RWPE1 (cell line): Measurements from ENCODE around the gene CBARP.

Experiments
- CTCF ChIA-PET: fragments of 350-600 bp; sonication (Branson Sonifier 250); formaldehyde crosslinking; extraction: SDS; loops from one replicate; lab custom pipeline; 2021; lab: Yijun Ruan, JAX
- POLR2A ChIA-PET: fragments of 400-600 bp; formaldehyde crosslinking; extraction: SDS; loops from one replicate; lab custom pipeline; 2020; ENCODE audit warnings: antibody characterized with exemption; ENCODE audit not compliant: low non-redundant PET; lab: Yijun Ruan, JAX
- DNase-seq: peaks from one replicate; pipeline ENCODE4 v3.0.0; 2012; ENCODE audit warnings: low spot score
- H3K27ac ChIP-seq: fragments of 450-650 bp; 2 replicates; pipeline ENCODE4 v1.5.1; 2017
- TF ChIP-seq, protein P1 (sequence below): fragments of 450-650 bp; conservative IDR thresholded peaks from 2 replicates; pipeline ENCODE4 v1.5.1; 2017; ENCODE audit warnings: low read depth, mild to moderate bottlenecking

Gene CBARP

GRCh38 chr19:1279782-1280341, 42.1 kb upstream of the CBARP start:
- ChIA-PET POLR2A (no interaction called here), CTCF (interaction anchor here (0.5 to 1.7 kb wide), 15 partner anchors 11 to 1620 kb away, joined by 3 to 12 read pairs (median 3); no protein-coding TSS in a partner anchor)
- TF ChIP-seq, protein P1, sequence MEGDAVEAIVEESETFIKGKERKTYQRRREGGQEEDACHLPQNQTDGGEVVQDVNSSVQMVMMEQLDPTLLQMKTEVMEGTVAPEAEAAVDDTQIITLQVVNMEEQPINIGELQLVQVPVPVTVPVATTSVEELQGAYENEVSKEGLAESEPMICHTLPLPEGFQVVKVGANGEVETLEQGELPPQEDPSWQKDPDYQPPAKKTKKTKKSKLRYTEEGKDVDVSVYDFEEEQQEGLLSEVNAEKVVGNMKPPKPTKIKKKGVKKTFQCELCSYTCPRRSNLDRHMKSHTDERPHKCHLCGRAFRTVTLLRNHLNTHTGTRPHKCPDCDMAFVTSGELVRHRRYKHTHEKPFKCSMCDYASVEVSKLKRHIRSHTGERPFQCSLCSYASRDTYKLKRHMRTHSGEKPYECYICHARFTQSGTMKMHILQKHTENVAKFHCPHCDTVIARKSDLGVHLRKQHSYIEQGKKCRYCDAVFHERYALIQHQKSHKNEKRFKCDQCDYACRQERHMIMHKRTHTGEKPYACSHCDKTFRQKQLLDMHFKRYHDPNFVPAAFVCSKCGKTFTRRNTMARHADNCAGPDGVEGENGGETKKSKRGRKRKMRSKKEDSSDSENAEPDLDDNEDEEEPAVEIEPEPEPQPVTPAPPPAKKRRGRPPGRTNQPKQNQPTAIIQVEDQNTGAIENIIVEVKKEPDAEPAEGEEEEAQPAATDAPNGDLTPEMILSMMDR: peak; percentile 93
- H3K27ac ChIP-seq: peak overlapping the region; percentile 100
- peak; percentile 71 for DNase-seq

- no peak for DNase-seq
- peak overlapping the region; percentile 100 for H3K27ac ChIP-seq
- ChIA-PET POLR2A (interaction anchor here (0.5 to 0.6 kb wide), 3 partner anchors 19 to 96 kb away, joined by 3 to 5 read pairs (median 4); no protein-coding TSS in a partner anchor), CTCF (interaction anchor here (0.5 to 1.7 kb wide), 10 partner anchors 16 to 324 kb away, joined by 3 to 12 read pairs (median 4); no protein-coding TSS in a partner anchor)
- TF ChIP-seq, protein P1: no peak
These were observed 41.2 kb upstream of the CBARP start for GRCh38 chr19:1278713-1279660.

DNA sequence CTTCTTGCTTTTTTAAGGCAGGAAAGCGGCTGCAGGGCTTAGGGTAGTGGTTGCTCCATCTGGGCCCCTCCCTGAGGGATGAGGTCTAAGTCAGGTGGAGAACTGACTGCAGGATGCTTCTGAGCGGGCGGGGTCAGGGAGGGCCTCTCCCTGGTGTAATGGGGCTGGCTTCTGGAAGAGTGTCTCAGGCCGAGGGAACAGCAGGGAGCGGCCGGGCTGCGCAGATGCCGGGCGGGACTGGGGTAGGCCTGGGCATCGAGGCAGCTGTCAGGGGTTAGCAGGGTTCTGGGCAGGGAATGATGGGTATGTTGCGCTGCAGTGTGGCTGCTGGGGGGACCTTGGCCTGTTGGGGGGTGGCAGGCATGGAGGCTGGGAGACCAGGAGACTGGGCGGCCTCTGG, 40.3 kb upstream of the CBARP start:
- H3K27ac ChIP-seq: peak overlapping the region; percentile 100
- ChIA-PET CTCF (interaction anchor here (1.5 kb wide), 1 partner anchor 34 kb away, joined by 3 read pairs; no protein-coding TSS in a partner anchor), POLR2A (interaction anchor here (0.6 kb wide), 1 partner anchor 18 kb away, joined by 4 read pairs; no protein-coding TSS in a partner anchor)
- no peak for DNase-seq
- TF ChIP-seq, protein P1: no peak

- POLR2A ChIA-PET: no interaction called here
- DNase-seq: no peak
- peak overlapping the region; percentile 100 for H3K27ac ChIP-seq
- TF ChIP-seq, protein P1: no peak
- CTCF ChIA-PET: no interaction called here
These were observed 39.3 kb upstream of the CBARP start for GRCh38 chr19:1277061-1277460.

DNA sequence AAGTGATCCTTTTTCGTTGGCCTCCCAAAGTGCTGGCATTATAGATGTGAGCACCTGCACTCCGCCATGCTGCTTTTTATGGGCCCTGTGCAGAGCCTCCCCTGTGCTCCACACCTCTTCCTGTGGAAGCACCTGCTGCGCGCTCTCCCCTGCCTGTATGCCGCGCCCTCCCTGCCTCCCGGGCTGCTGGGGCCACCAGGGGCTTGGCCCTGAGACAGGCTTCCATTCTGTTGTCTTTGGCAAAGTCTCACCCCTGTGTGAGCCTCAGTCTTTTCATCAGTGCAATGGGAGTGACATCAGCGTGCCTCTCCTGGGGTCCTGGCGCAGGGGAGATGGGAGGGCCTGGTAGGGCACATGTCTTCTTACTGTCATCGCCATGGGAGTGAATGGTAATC, 38.8 kb upstream of the CBARP start:
- TF ChIP-seq, protein P1: no peak
- CTCF ChIA-PET: no interaction called here
- no peak for DNase-seq
- H3K27ac ChIP-seq: peak overlapping the region; percentile 100
- POLR2A ChIA-PET: no interaction called here

GRCh38 chr19:1275976-1276627, 38.3 kb upstream of the CBARP start:
- H3K27ac ChIP-seq: peak overlapping the region; percentile 100
- no peak for DNase-seq
- TF ChIP-seq, protein P1: no peak
- CTCF ChIA-PET: interaction anchor here (0.6 kb wide), 1 partner anchor 57 kb away, joined by 4 read pairs; no protein-coding TSS in a partner anchor
- POLR2A ChIA-PET: no interaction called here
